HCT116 (cell line): ENCODE results near the gene PARD6G. TPM values are rescaled to one million over a fixed set of nuclear protein-coding genes. Genes with fewer than 3 reads are reported as not detected.

Experiments used
- ATAC-seq: fragments of 200-7000 bp; cut with Tn5 transposase; 2 replicates; pipeline ENCODE4 v1.9.1; 2020; ENCODE audit warnings: mild to moderate bottlenecking, moderate library complexity
- BruUV-seq: library from RNA; stranded (reverse); fragments of 400-500 nt; replicated peaks from 2 replicates; lab custom pipeline; 2021; lab: Mats Ljungman, UMichigan
- CTCF ChIA-PET: fragments of 300-600 bp; sonication (Branson Sonifier 250); formaldehyde crosslinking; loops from one replicate; lab custom pipeline; 2021; ENCODE audit warnings: antibody characterized with exemption; lab: Charles Lee
- POLR2A ChIA-PET: fragments of 300-600, 350-600 bp; sonication (Branson Sonifier 250); formaldehyde crosslinking; loops from one replicate; lab custom pipeline; 2021; ENCODE audit warnings: antibody characterized with exemption; lab: Charles Lee
- RAD21 ChIA-PET, 2 experiments: fragments of 300-600 bp; sonication (Branson Sonifier 250); formaldehyde crosslinking; loops; one replicate each; lab custom pipeline; 2023; ENCODE audit warnings: low total read pairs in 2 of 2; ENCODE audit not compliant: uncharacterized antibody in 2 of 2, unreplicated experiment in 2 of 2, low non-redundant PET in 1 of 2; lab: Charles Lee
- DNase-seq: peaks from one replicate; pipeline ENCODE4 v3.0.0-alpha.2; 2010; ENCODE audit warnings: low read depth, low spot score
- H2AFZ ChIP-seq: fragments of 200-600 bp; shearing (Covaris generic), sonication (generic); 2 replicates; pipeline ENCODE4 v1.6.1; 2017; ENCODE audit warnings: low read depth, mixed run types, mixed read lengths, antibody characterized with exemption, low read length; ENCODE audit not compliant: poor library complexity, severe bottlenecking
- H3K27ac ChIP-seq: 2 replicates; pipeline ENCODE4 v1.5.1; 2012; ENCODE audit warnings: low read depth, low read length
- H3K27me3 ChIP-seq: fragments of 200-600 bp; sonication (generic); 2 replicates; pipeline ENCODE4 v1.6.1; 2016; ENCODE audit warnings: mixed run types, low read length, mixed read lengths; ENCODE audit not compliant: insufficient read depth
- H3K36me3 ChIP-seq, 2 experiments: fragments of 200-500 bp in 1 of 2; fragments of 200-600 bp in 1 of 2; sonication (Bioruptor generic) in 1 of 2; sonication (generic) in 1 of 2; 2 replicates each; pipeline versions ENCODE4 v1.5.1 to v1.6.1; 2014 to 2016; ENCODE audit warnings: low read length in 2 of 2, inconsistent platforms in 1 of 2, mixed read lengths in 1 of 2, mixed run types in 1 of 2; ENCODE audit not compliant: insufficient read depth in 2 of 2, control insufficient read depth in 1 of 2
- H3K4me1 ChIP-seq, 2 experiments: fragments of 200-600 bp in 1 of 2; sonication (generic) in 1 of 2; 2 replicates each; pipeline versions ENCODE4 v1.5.1 to v1.6.1; 2012 to 2017; ENCODE audit warnings: low read length in 2 of 2, inconsistent platforms in 1 of 2, mild to moderate bottlenecking in 1 of 2, mixed read lengths in 1 of 2, mixed run types in 1 of 2, moderate library complexity in 1 of 2; ENCODE audit not compliant: insufficient read depth in 2 of 2, control insufficient read depth in 1 of 2
- H3K4me2 ChIP-seq: fragments of 200-600 bp; sonication (generic); 2 replicates; pipeline ENCODE4 v1.6.1; 2017; ENCODE audit warnings: mixed run types, low read length, mixed read lengths
- H3K4me3 ChIP-seq, 2 experiments: fragments of 200-600 bp in 1 of 2; sonication (generic) in 1 of 2; replicated peaks in 1 of 2; 2 replicates each; pipeline ENCODE4 v1.5.1; 2011 to 2016; ENCODE audit warnings: low read length in 2 of 2, control low read depth in 1 of 2, low read depth in 1 of 2, mild to moderate bottlenecking in 1 of 2, mixed read lengths in 1 of 2, mixed run types in 1 of 2
- H3K79me2 ChIP-seq: fragments of 200-600 bp; sonication (generic); 2 replicates; pipeline ENCODE4 v1.6.1; 2017; ENCODE audit warnings: mild to moderate bottlenecking, mixed run types, low read length, moderate library complexity, mixed read lengths; ENCODE audit not compliant: insufficient read depth
- H3K9ac ChIP-seq: fragments of 200-600 bp; sonication (generic); 2 replicates; pipeline ENCODE4 v1.6.1; 2016; ENCODE audit warnings: low read length, mixed read lengths
- H3K9me2 ChIP-seq: fragments of 200-600 bp; sonication (generic), shearing (Covaris generic); 2 replicates; pipeline ENCODE4 v1.6.1; 2017; ENCODE audit warnings: mixed run types, mild to moderate bottlenecking, moderate library complexity; ENCODE audit not compliant: insufficient read depth
- H3K9me3 ChIP-seq, 2 experiments: fragments of 200-500 bp in 1 of 2; fragments of 200-600 bp in 1 of 2; sonication (Bioruptor generic) in 1 of 2; sonication (generic) in 1 of 2; 2 replicates each; pipeline ENCODE4 v1.6.1; 2014 to 2017; ENCODE audit warnings: low read length in 2 of 2, mixed read lengths in 2 of 2, inconsistent platforms in 1 of 2, low read depth in 1 of 2, mild to moderate bottlenecking in 1 of 2, mixed run types in 1 of 2, moderate library complexity in 1 of 2; ENCODE audit not compliant: control insufficient read depth in 1 of 2, insufficient read depth in 1 of 2
- H4K20me1 ChIP-seq: fragments of 200-600 bp; sonication (generic), shearing (Covaris generic); 2 replicates; pipeline ENCODE4 v1.6.1; 2017; ENCODE audit warnings: mixed run types, mild to moderate bottlenecking, moderate library complexity; ENCODE audit not compliant: insufficient read depth
- ATF3 ChIP-seq: IDR thresholded peaks from 2 replicates; pipeline ENCODE4 v1.6.1; 2012
- EGR1 ChIP-seq: IDR thresholded peaks from 2 replicates; pipeline ENCODE4 v1.6.1; 2012; ENCODE audit warnings: low read depth
- FOSL1 ChIP-seq: IDR thresholded peaks from 2 replicates; pipeline ENCODE4 v1.6.1; 2012; ENCODE audit warnings: low read depth
- JUND ChIP-seq: IDR thresholded peaks from 2 replicates; pipeline ENCODE4 v1.6.1; 2012
- MAX ChIP-seq: IDR thresholded peaks from 2 replicates; pipeline ENCODE4 v1.6.1; 2012
- POLR2AphosphoS5 ChIP-seq: IDR thresholded peaks from 2 replicates; pipeline ENCODE4 v1.6.1; 2011; ENCODE audit warnings: mild to moderate bottlenecking, low read depth, low read length, moderate library complexity
- SIN3A ChIP-seq: IDR thresholded peaks from 2 replicates; pipeline ENCODE4 v1.6.1; 2012; ENCODE audit warnings: low read depth
- SP1 ChIP-seq: IDR thresholded peaks from 2 replicates; pipeline ENCODE4 v1.6.1; 2012; ENCODE audit warnings: low read depth
- SRF ChIP-seq: IDR thresholded peaks from 2 replicates; pipeline ENCODE4 v1.6.1; 2012; ENCODE audit warnings: low read depth
- TCF7L2 ChIP-seq: IDR thresholded peaks from 2 replicates; pipeline ENCODE4 v1.7.0; 2011; ENCODE audit warnings: borderline replicate concordance, inconsistent platforms; ENCODE audit not compliant: insufficient read depth, insufficient read length; ENCODE audit errors: extremely low read depth
- ZBTB33 ChIP-seq: IDR thresholded peaks from 2 replicates; pipeline ENCODE4 v1.6.1; 2011; ENCODE audit warnings: mild to moderate bottlenecking, low read length, moderate library complexity; ENCODE audit not compliant: insufficient replicate concordance; ENCODE audit errors: extremely low read depth
- intact Hi-C: fragments of 100-400 bp; cut with micrococcal nuclease; formaldehyde crosslinking; loops from 2 replicates; pipeline ENCODE4 v1.10.0; 2022
- total RNA-seq: library from RNA; stranded (reverse); gene quantifications from one replicate; pipeline ENCODE4 v1.2.1, GENCODE V29; 2021; ENCODE audit not compliant: unreplicated experiment

The PARD6G gene
- total RNA-seq, 1 experiment from 2014 or later = 12.8 TPM

GRCh38 chr18:80124131-80124530 lies 123.2 kb downstream of the PARD6G start:
- peaks cover 17% of the 10 kb centered on the region; the same call in 1 of the 2 replicates for H4K20me1 ChIP-seq
- H3K9me2 ChIP-seq = no peaks in the 10 kb centered on the region
- H3K27ac ChIP-seq = no peak overlapping the region
- H2AFZ ChIP-seq = no peak overlapping the region
- peaks cover 99% of the 10 kb centered on the region for H3K79me2 ChIP-seq
- ATAC-seq (no peak), DNase-seq (no peak)
- intact Hi-C loops = no loop called here
- no peaks in the 10 kb centered on the region for H3K27me3 ChIP-seq
- no peaks in the 10 kb centered on the region for H3K9me3 ChIP-seq
- TF ChIP-seq ATF3 (no peak), EGR1 (no peak), FOSL1 (no peak), SRF (no peak), TCF7L2 (no peak), SP1 (no peak), POLR2AphosphoS5 (no peak), JUND (no peak), MAX (no peak), SIN3A (no peak), ZBTB33 (no peak)
- H3K9ac ChIP-seq = no peak overlapping the region
- H3K4me1 ChIP-seq = no peaks in the 10 kb centered on the region; a peak in 1 of 4 replicates
- ChIA-PET CTCF (no interaction called here), RAD21 (no interaction called here), POLR2A (no interaction called here)
- H3K4me3 ChIP-seq = no peak overlapping the region
- no TSS peak for BruUV-seq
- no peak overlapping the region for H3K4me2 ChIP-seq
- H3K36me3 ChIP-seq = peaks cover 8 to 11% of the 10 kb centered on the region in 2 experiments; a peak in 3 of 4 replicates
